Measurements from ENCODE around the gene WNK4. TPM values are rescaled to one million over a fixed set of nuclear protein-coding genes. Genes with fewer than 3 reads are reported as not detected.
A peak's percentile ranks its signal among the peaks of the same experiment; 100 is the strongest.

The WNK4 gene
- total RNA-seq, 1 donor from 2014 or later = 1.2 TPM

DNA sequence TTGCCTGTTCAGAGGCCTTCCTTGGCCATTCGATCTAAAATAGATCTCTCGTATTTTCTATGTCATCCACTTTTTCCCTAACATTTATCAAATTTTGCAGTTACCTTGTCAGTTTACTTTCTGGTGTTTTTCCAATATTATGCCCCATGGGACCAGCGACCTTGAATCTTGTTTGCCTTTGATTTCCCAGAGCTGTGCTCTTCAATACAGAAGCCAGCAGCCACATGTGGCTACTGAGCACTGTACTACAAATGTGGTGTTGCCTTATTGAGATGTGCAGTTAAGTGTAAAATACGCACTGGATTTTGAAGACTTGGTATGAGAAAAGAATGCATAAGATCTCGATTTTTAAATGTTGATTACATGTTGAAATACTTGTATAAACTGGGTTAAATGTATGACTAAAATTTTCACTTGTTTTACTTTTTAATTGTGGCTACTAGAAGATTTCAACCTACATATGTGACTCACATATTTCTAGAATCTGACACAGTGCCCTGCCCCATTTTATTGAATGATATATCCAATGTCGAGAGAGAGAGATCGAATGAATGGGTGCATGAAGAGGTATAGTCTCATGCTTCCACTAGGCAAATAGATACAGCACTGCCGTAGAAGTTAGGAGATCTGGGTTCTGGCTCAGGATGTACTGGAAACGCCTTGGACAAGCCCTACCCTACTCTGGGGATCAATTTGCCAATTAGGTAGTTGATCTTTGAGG is 52.0 kb downstream of the WNK4 start:
- TF ChIP-seq, protein P1, sequence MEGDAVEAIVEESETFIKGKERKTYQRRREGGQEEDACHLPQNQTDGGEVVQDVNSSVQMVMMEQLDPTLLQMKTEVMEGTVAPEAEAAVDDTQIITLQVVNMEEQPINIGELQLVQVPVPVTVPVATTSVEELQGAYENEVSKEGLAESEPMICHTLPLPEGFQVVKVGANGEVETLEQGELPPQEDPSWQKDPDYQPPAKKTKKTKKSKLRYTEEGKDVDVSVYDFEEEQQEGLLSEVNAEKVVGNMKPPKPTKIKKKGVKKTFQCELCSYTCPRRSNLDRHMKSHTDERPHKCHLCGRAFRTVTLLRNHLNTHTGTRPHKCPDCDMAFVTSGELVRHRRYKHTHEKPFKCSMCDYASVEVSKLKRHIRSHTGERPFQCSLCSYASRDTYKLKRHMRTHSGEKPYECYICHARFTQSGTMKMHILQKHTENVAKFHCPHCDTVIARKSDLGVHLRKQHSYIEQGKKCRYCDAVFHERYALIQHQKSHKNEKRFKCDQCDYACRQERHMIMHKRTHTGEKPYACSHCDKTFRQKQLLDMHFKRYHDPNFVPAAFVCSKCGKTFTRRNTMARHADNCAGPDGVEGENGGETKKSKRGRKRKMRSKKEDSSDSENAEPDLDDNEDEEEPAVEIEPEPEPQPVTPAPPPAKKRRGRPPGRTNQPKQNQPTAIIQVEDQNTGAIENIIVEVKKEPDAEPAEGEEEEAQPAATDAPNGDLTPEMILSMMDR (IDR thresholded peaks at IDR 0.05) = no peak
- TF ChIP-seq POLR2A (IDR thresholded peaks at IDR 0.05) = no peak
- no peak for TF ChIP-seq POLR2AphosphoS5 (IDR thresholded peaks at IDR 0.05; ENCODE audit: insufficient read depth in 1 of 2, low read depth in 1 of 2)
- Histone ChIP-seq H3K4me1 (peaks cover 21% of the 10 kb centered on the region), H3K9me3 (no peaks in the 10 kb centered on the region), H3K27ac (peak overlapping the region; percentile 88), H3K4me3 (peak overlapping the region; percentile 90 to 98), H3K27me3 (no peaks in the 10 kb centered on the region), H3K36me3 (peaks cover 0 to 18% of the 10 kb centered on the region in 2 donors)
- no peak for DNase-seq (ENCODE audit: extremely low spot score in 2 of 2)
- intact Hi-C loops (cut with DNase I) = no loop called here

DNA sequence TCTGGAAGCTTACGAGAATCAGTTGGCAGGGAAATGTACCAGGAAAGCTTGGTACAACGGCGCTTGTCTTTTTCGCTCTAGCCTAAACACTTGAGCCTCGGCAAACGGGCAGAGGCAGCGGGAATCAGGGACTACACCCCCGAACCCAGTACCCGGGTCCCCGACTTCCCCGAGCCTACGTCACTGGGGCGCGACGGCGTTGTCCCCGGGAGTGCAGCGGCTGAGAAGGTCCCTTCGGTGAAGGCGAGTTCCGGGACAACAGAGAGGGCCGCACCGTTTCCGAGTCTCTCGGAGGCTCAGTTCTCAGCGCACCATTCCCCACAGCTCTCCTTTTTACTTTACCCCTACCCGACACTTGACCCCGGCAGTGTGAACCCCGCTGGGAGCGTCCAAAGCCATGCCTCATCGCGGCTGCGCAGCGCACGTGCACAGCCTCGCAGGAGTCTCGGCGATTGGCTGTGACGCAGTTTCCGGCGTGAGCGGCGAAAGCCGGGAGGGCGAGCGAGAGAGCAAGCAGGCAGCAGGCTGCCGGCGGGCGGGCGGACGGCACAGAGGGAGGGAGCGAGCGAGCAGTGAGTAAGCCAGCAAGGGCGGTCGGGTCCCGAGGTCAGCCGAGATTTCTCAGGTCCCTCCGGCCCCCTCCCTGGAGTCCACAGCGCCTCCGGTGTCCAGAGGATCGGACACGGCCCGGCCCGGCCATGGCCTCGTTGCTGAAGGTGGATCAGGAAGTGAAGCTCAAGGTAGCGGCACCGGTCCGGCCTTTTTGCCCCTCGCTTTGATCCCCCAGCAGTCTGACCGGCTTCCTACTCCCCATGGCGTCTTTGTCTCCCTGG is 52.7 kb downstream of the WNK4 start, which contains the start of gene PSME3:
Gene PSME3 (plus strand): TSS at position 464 of the 833 bp plus-strand sequence. CDS start 235 bp downstream, at position 699.
- peaks cover 21% of the 10 kb centered on the region for H3K4me1 ChIP-seq
- H3K4me3 ChIP-seq = peak within 1 kb of the TSS; percentile 90 to 98
- DNase-seq (ENCODE audit: extremely low spot score in 2 of 2) = no peak
- no peaks in the 10 kb centered on the region for H3K27me3 ChIP-seq
- intact Hi-C loops (cut with DNase I) = no loop called here
- TF ChIP-seq, protein P1 (IDR thresholded peaks at IDR 0.05) = no peak
- peak; percentile 97 to 99 for TF ChIP-seq POLR2AphosphoS5 (IDR thresholded peaks at IDR 0.05; ENCODE audit: insufficient read depth in 1 of 2, low read depth in 1 of 2)
- TF ChIP-seq POLR2A (IDR thresholded peaks at IDR 0.05) = peak in 1 of 2 donors; percentile 78
- H3K9me3 ChIP-seq = no peaks in the 10 kb centered on the region
- H3K36me3 ChIP-seq = peaks cover 0 to 26% of the 10 kb centered on the region in 2 donors
- peak within 1 kb of the TSS; percentile 88 for H3K27ac ChIP-seq

DNA sequence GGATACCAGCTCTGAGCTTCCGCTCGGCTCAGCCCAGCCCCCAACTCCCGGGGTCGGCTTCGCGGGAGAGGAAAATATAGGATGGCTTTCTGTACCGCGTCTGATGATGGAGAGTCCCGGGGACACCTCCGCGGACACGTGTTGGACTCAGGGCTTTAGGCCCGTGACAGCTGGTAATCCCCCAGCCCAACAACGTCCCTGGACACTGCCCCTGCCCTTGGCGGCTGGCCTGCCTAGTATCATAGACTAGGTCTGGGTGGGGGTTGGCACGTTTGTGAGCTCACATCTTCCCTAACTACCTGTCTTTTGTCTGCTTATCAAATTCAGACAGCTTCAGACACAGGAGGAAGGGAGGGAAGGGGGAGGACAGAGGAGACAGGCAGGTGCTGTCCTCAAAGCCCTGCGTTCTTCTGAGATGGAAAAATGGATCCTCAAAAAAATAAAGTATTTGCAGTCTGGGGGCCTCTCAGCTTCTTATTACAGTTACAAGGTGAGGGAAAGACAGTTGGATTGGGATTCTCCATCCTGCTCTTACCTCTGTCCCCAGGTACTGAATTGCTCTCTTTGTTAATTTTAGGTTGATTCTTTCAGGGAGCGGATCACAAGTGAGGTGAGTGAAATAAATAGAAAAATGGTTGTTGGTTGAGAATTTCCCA is 53.5 kb downstream of the WNK4 start:
- peaks cover 0 to 33% of the 10 kb centered on the region in 2 donors for H3K36me3 ChIP-seq
- TF ChIP-seq, protein P1 (IDR thresholded peaks at IDR 0.05) = no peak
- TF ChIP-seq POLR2A (IDR thresholded peaks at IDR 0.05) (no peak), POLR2AphosphoS5 (IDR thresholded peaks at IDR 0.05; ENCODE audit: insufficient read depth in 1 of 2, low read depth in 1 of 2) (no peak)
- peaks cover 21% of the 10 kb centered on the region for H3K4me1 ChIP-seq
- peak overlapping the region; percentile 88 for H3K27ac ChIP-seq
- DNase-seq (ENCODE audit: extremely low spot score in 2 of 2) = no peak
- peak overlapping the region; percentile 90 to 98 for H3K4me3 ChIP-seq
- intact Hi-C loops (cut with DNase I) = no loop called here
- H3K9me3 ChIP-seq = no peaks in the 10 kb centered on the region
- no peaks in the 10 kb centered on the region for H3K27me3 ChIP-seq

DNA sequence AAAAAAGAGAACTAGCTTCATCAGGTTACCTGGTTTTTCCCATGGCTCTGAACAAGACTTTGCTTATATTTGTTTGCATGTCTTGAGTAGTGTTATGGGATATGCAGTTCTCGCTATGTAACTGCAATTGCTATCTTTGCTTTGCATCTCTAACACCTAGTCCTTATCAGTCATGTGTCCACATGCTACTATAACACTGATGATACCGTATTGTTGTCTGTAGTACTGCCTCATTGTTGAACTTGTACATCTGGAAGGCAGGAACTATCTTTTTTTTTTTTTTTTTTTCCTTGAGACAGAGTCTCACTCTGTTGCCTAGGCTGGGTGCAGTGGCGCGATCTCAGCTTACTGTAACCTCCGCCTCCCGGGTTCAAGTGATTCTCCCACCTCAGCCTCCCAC is 55.3 kb downstream of the WNK4 start:
- H3K4me1 ChIP-seq = peaks cover 21% of the 10 kb centered on the region
- H3K4me3 ChIP-seq = no peak overlapping the region
- H3K27me3 ChIP-seq = no peaks in the 10 kb centered on the region
- H3K27ac ChIP-seq = no peak overlapping the region
- TF ChIP-seq POLR2A (IDR thresholded peaks at IDR 0.05) (no peak), POLR2AphosphoS5 (IDR thresholded peaks at IDR 0.05; ENCODE audit: insufficient read depth in 1 of 2, low read depth in 1 of 2) (no peak)
- TF ChIP-seq, protein P1 (IDR thresholded peaks at IDR 0.05) = no peak
- intact Hi-C loops (cut with DNase I) = no loop called here
- no peak for DNase-seq (ENCODE audit: extremely low spot score in 2 of 2)
- H3K9me3 ChIP-seq = no peaks in the 10 kb centered on the region
- peaks cover 0 to 52% of the 10 kb centered on the region in 2 donors for H3K36me3 ChIP-seq
